Trophoblast cell (in vitro differentiated cells and primary cell): Measurements from ENCODE around the gene ALDH2.

ENCODE experiments used
- DNase-seq, 2 donors: peaks; one replicate each; pipeline ENCODE4 v3.0.0-alpha.2; 2016
- H2AFZ ChIP-seq: 2 replicates; pipeline ENCODE4 v1.6.1; 2013; ENCODE audit warnings: low read length, moderate library complexity, mild to moderate bottlenecking; ENCODE audit not compliant: insufficient read depth, poor library complexity
- H2AK5ac ChIP-seq: 2 replicates; pipeline ENCODE4 v1.6.1; 2013; ENCODE audit warnings: mild to moderate bottlenecking, low read length
- H2BK120ac ChIP-seq: 2 replicates; pipeline ENCODE4 v1.6.1; 2013; ENCODE audit warnings: low read length, mild to moderate bottlenecking, moderate library complexity; ENCODE audit not compliant: insufficient read depth, poor library complexity
- H2BK12ac ChIP-seq: 2 replicates; pipeline ENCODE4 v1.6.1; 2013; ENCODE audit warnings: mild to moderate bottlenecking, low read length, moderate library complexity
- H2BK5ac ChIP-seq: 2 replicates; pipeline ENCODE4 v1.6.1; 2013; ENCODE audit warnings: low read length, low read depth, moderate library complexity, mild to moderate bottlenecking; ENCODE audit not compliant: poor library complexity
- H3K14ac ChIP-seq: 2 replicates; pipeline ENCODE4 v1.6.1; 2013; ENCODE audit warnings: mild to moderate bottlenecking, low read length
- H3K18ac ChIP-seq: 2 replicates; pipeline ENCODE4 v1.6.1; 2013; ENCODE audit warnings: mild to moderate bottlenecking, low read length
- H3K23ac ChIP-seq: 2 replicates; pipeline ENCODE4 v1.6.1; 2013; ENCODE audit warnings: low read length
- H3K27ac ChIP-seq: 2 replicates; pipeline ENCODE4 v1.5.1; 2013; ENCODE audit warnings: low read depth, mild to moderate bottlenecking, inconsistent platforms, low read length, moderate library complexity
- H3K27me3 ChIP-seq: 2 replicates; pipeline ENCODE4 v1.6.1; 2013; ENCODE audit warnings: inconsistent platforms, mild to moderate bottlenecking, low read length, moderate library complexity; ENCODE audit not compliant: insufficient read depth
- H3K36me3 ChIP-seq, 2 experiments: 1 replicate in 1 of 2; 2 replicates in 1 of 2; pipeline ENCODE4 v1.6.1; 2013; ENCODE audit warnings: low read length in 2 of 2, mild to moderate bottlenecking in 2 of 2, moderate library complexity in 1 of 2; ENCODE audit not compliant: insufficient read depth in 2 of 2, control insufficient read depth in 1 of 2
- H3K4ac ChIP-seq: 2 replicates; pipeline ENCODE4 v1.6.1; 2013; ENCODE audit warnings: low read depth, mild to moderate bottlenecking, low read length, moderate library complexity
- H3K4me1 ChIP-seq, 2 experiments: 1 replicate in 1 of 2; 2 replicates in 1 of 2; pipeline ENCODE4 v1.6.1; 2013; ENCODE audit warnings: low read length in 2 of 2, mild to moderate bottlenecking in 2 of 2, moderate library complexity in 1 of 2; ENCODE audit not compliant: insufficient read depth in 2 of 2, control insufficient read depth in 1 of 2
- H3K4me2 ChIP-seq: 2 replicates; pipeline ENCODE4 v1.6.1; 2013; ENCODE audit warnings: inconsistent platforms, mild to moderate bottlenecking, low read length, moderate library complexity
- H3K4me3 ChIP-seq: 2 replicates; pipeline ENCODE4 v1.5.1; 2013; ENCODE audit warnings: mild to moderate bottlenecking, low read depth, low read length, inconsistent platforms
- H3K79me1 ChIP-seq: one replicate; pipeline ENCODE4 v1.6.1; 2013; ENCODE audit warnings: low read length
- H3K79me2 ChIP-seq: 2 replicates; pipeline ENCODE4 v1.6.1; 2013; ENCODE audit warnings: low read length, mild to moderate bottlenecking; ENCODE audit not compliant: control insufficient read depth, insufficient read depth, poor library complexity
- H3K9ac ChIP-seq: 2 replicates; pipeline ENCODE4 v1.6.1; 2013; ENCODE audit warnings: mild to moderate bottlenecking, low read length
- H3K9me3 ChIP-seq: 2 replicates; pipeline ENCODE4 v1.6.1; 2013; ENCODE audit warnings: low read depth, mild to moderate bottlenecking, control low read depth, inconsistent platforms, low read length; ENCODE audit not compliant: insufficient read depth
- H4K12ac ChIP-seq: 2 replicates; pipeline ENCODE4 v1.6.1; 2013; ENCODE audit warnings: low read depth, mild to moderate bottlenecking, low read length, moderate library complexity
- H4K8ac ChIP-seq: 2 replicates; pipeline ENCODE4 v1.6.1; 2013; ENCODE audit warnings: low read depth, mild to moderate bottlenecking, low read length, moderate library complexity
- H4K91ac ChIP-seq: one replicate; pipeline ENCODE4 v1.6.1; 2013; ENCODE audit warnings: low read depth, mild to moderate bottlenecking, low read length, moderate library complexity
- WGBS: extraction: QIAGEN DNeasy Blood & Tissue Kit; methylation state at CpG from one replicate; pipeline ENCODE4 v1.1.7; 2013; ENCODE audit warnings: missing lambda C conversion rate; ENCODE audit not compliant: insufficient read length, insufficient coverage; ENCODE audit errors: extremely low coverage; 5-methylcytosine and 5-hydroxymethylcytosine counted together

The ALDH2 gene

GRCh38 chr12:111838353-111838752 lies 71.6 kb downstream of the ALDH2 start:
- Histone ChIP-seq H4K8ac (no peak overlapping the region), H3K23ac (no peak overlapping the region), H2BK5ac (no peak overlapping the region), H2AK5ac (no peak overlapping the region), H3K27ac (no peak overlapping the region), H3K4me3 (no peak overlapping the region), H3K4me1 (peaks cover 5 to 8% of the 10 kb centered on the region in 2 experiments), H3K4me2 (no peak overlapping the region), H4K91ac (no peak overlapping the region), H3K27me3 (no peaks in the 10 kb centered on the region), H3K9ac (no peak overlapping the region), H3K4ac (no peak overlapping the region), H4K12ac (no peak overlapping the region), H2BK120ac (no peak overlapping the region), H3K79me1 (peaks cover 12% of the 10 kb centered on the region), H3K18ac (no peak overlapping the region), H3K36me3 (peaks cover 5% of the 10 kb centered on the region in 2 experiments), H3K14ac (no peak overlapping the region), H3K79me2 (peaks cover 19% of the 10 kb centered on the region), H2AFZ (no peak overlapping the region), H2BK12ac (no peak overlapping the region), H3K9me3 (no peaks in the 10 kb centered on the region)
- whole genome bisulfite sequencing: no CpG with 5 or more reads among the region's 3 CpGs
- DNase-seq: no peak

GRCh38 chr12:111840807-111841206 lies 74.1 kb downstream of the ALDH2 start:
- WGBS: no CpG with 5 or more reads among the region's 11 CpGs
- H3K4me3 ChIP-seq: no peak overlapping the region
- H3K4ac ChIP-seq: peak overlapping the region; percentile 81
- H3K4me2 ChIP-seq: peak overlapping the region; percentile 75
- peaks cover 19% of the 10 kb centered on the region for H3K79me2 ChIP-seq
- H3K4me1 ChIP-seq: peaks cover 5 to 8% of the 10 kb centered on the region in 2 experiments
- H3K14ac ChIP-seq: no peak overlapping the region
- no peak overlapping the region for H3K23ac ChIP-seq
- H3K9ac ChIP-seq: no peak overlapping the region
- no peaks in the 10 kb centered on the region for H3K9me3 ChIP-seq
- no peak overlapping the region for H3K27ac ChIP-seq
- peak overlapping the region; percentile 43 for H4K8ac ChIP-seq
- H4K91ac ChIP-seq: no peak overlapping the region
- H2AFZ ChIP-seq: no peak overlapping the region
- no peaks in the 10 kb centered on the region for H3K27me3 ChIP-seq
- H3K79me1 ChIP-seq: peaks cover 12% of the 10 kb centered on the region
- no peak overlapping the region for H2BK5ac ChIP-seq
- H4K12ac ChIP-seq: no peak overlapping the region
- H3K18ac ChIP-seq: no peak overlapping the region
- H2BK12ac ChIP-seq: no peak overlapping the region
- H2BK120ac ChIP-seq: no peak overlapping the region
- peaks cover 5% of the 10 kb centered on the region in 2 experiments for H3K36me3 ChIP-seq
- H2AK5ac ChIP-seq: no peak overlapping the region
- no peak for DNase-seq

- WGBS: no CpG with 5 or more reads among the region's 13 CpGs
- peak overlapping the region; percentile 75 for H3K4me2 ChIP-seq
- peak overlapping the region; percentile 88 for H3K9ac ChIP-seq
- no peak overlapping the region for H2BK120ac ChIP-seq
- peak overlapping the region; percentile 45 for H3K14ac ChIP-seq
- peak overlapping the region; percentile 57 for H4K91ac ChIP-seq
- peak overlapping the region; percentile 81 for H3K4ac ChIP-seq
- H2BK12ac ChIP-seq: no peak overlapping the region
- H4K8ac ChIP-seq: peak overlapping the region; percentile 72
- peaks cover 5 to 8% of the 10 kb centered on the region in 2 experiments for H3K4me1 ChIP-seq
- H3K27ac ChIP-seq: no peak overlapping the region
- no peak overlapping the region for H2AK5ac ChIP-seq
- peaks cover 12% of the 10 kb centered on the region for H3K79me1 ChIP-seq
- no peak for DNase-seq
- no peak overlapping the region for H3K23ac ChIP-seq
- H4K12ac ChIP-seq: peak overlapping the region; percentile 28
- no peaks in the 10 kb centered on the region for H3K27me3 ChIP-seq
- peak overlapping the region; percentile 48 for H2AFZ ChIP-seq
- H3K4me3 ChIP-seq: peak overlapping the region; percentile 91
- H3K18ac ChIP-seq: no peak overlapping the region
- peaks cover 19% of the 10 kb centered on the region for H3K79me2 ChIP-seq
- H2BK5ac ChIP-seq: no peak overlapping the region
- H3K9me3 ChIP-seq: no peaks in the 10 kb centered on the region
- peaks cover 5% of the 10 kb centered on the region in 2 experiments for H3K36me3 ChIP-seq
Measured at GRCh38 chr12:111841236-111841749, 74.6 kb downstream of the ALDH2 start.

- peak within 1 kb of the TSS; percentile 94 for H3K14ac ChIP-seq
- H3K18ac ChIP-seq: peak within 1 kb of the TSS; percentile 94
- peaks cover 5 to 8% of the 10 kb centered on the region in 2 experiments for H3K4me1 ChIP-seq
- H2AK5ac ChIP-seq: peak within 1 kb of the TSS; percentile 83
- no peak within 1 kb of the TSS for H3K23ac ChIP-seq
- peaks cover 19% of the 10 kb centered on the region for H3K79me2 ChIP-seq
- peaks cover 12% of the 10 kb centered on the region for H3K79me1 ChIP-seq
- H4K8ac ChIP-seq: peak within 1 kb of the TSS; percentile 97
- H4K91ac ChIP-seq: peak within 1 kb of the TSS; percentile 94
- H3K27ac ChIP-seq: peak within 1 kb of the TSS; percentile 87
- peak within 1 kb of the TSS; percentile 92 for H2BK120ac ChIP-seq
- peak within 1 kb of the TSS; percentile 91 for H3K4me3 ChIP-seq
- no CpG with 5 or more reads among the region's 84 CpGs for WGBS
- H3K36me3 ChIP-seq: peaks cover 5% of the 10 kb centered on the region in 2 experiments
- H2BK12ac ChIP-seq: peak within 1 kb of the TSS; percentile 28
- DNase-seq: peak; percentile 95 to 99
- peak within 1 kb of the TSS; percentile 89 for H2AFZ ChIP-seq
- H3K9ac ChIP-seq: peak within 1 kb of the TSS; percentile 88
- no peaks in the 10 kb centered on the region for H3K27me3 ChIP-seq
- H3K4me2 ChIP-seq: peak within 1 kb of the TSS; percentile 75
- H4K12ac ChIP-seq: peak within 1 kb of the TSS; percentile 94
- H2BK5ac ChIP-seq: peak within 1 kb of the TSS; percentile 97
- H3K9me3 ChIP-seq: no peaks in the 10 kb centered on the region
- H3K4ac ChIP-seq: peak within 1 kb of the TSS; percentile 87
Measured at GRCh38 chr12:111841750-111842555, 75.2 kb downstream of the ALDH2 start, which contains the start of gene MAPKAPK5. TSS of gene MAPKAPK5 (plus strand) at chr12:111842228. CDS start at chr12:111842734, 506 bp downstream.
